ENCODE data around the gene MYCT1.

The MYCT1 gene

GRCh38 chr6:152723398-152723797 lies 25.7 kb downstream of the MYCT1 start:
- DNase-seq (ENCODE audit: low read depth in 2 of 2): no peak

- DNase-seq (ENCODE audit: low read depth in 2 of 2): no peak
Observed at GRCh38 chr6:152726313-152726712, 28.6 kb downstream of the MYCT1 start.

GRCh38 chr6:152727507-152727906 lies 29.8 kb downstream of the MYCT1 start:
- DNase-seq (ENCODE audit: low read depth in 2 of 2): no peak

- no peak for DNase-seq (ENCODE audit: low read depth in 2 of 2)
Observed at GRCh38 chr6:152734630-152735029, 36.9 kb downstream of the MYCT1 start.

GRCh38 chr6:152736687-152737273 lies 39.1 kb downstream of the MYCT1 start:
- DNase-seq (ENCODE audit: low read depth in 2 of 2): no peak

GRCh38 chr6:152745509-152746171 lies 47.9 kb downstream of the MYCT1 start:
- DNase-seq (ENCODE audit: low read depth in 2 of 2): no peak

GRCh38 chr6:152746172-152746553 lies 48.5 kb downstream of the MYCT1 start:
- DNase-seq (ENCODE audit: low read depth in 2 of 2): no peak

GRCh38 chr6:152748843-152749242 lies 51.1 kb downstream of the MYCT1 start:
- DNase-seq (ENCODE audit: low read depth in 2 of 2): no peak

- DNase-seq (ENCODE audit: low read depth in 2 of 2): no peak
Observed at GRCh38 chr6:152749336-152749735, 51.6 kb downstream of the MYCT1 start.

- DNase-seq (ENCODE audit: low read depth in 2 of 2): no peak
Observed at GRCh38 chr6:152750694-152751093, 53.0 kb downstream of the MYCT1 start, which contains the start of gene VIP. TSS of gene VIP (plus strand) at chr6:152750797. CDS start at chr6:152752178, 1,381 bp downstream.

GRCh38 chr6:152765331-152765730 lies 67.6 kb downstream of the MYCT1 start:
- DNase-seq (ENCODE audit: low read depth in 2 of 2): no peak

- no peak for DNase-seq (ENCODE audit: low read depth in 2 of 2)
Observed at GRCh38 chr6:152769159-152769558, 71.5 kb downstream of the MYCT1 start.

- no peak for DNase-seq (ENCODE audit: low read depth in 2 of 2)
Observed at GRCh38 chr6:152769993-152770392, 72.3 kb downstream of the MYCT1 start.

- no peak for DNase-seq (ENCODE audit: low read depth in 2 of 2)
Observed at GRCh38 chr6:152771061-152771687, 73.5 kb downstream of the MYCT1 start.
